Erythroblast (primary cell): Measurements from ENCODE around the gene SNX17.

ENCODE experiments used
- GATA1 ChIP-seq: IDR thresholded peaks from 2 replicates; pipeline ENCODE4 v1.6.1; 2011; ENCODE audit warnings: low read depth, mild to moderate bottlenecking, control low read depth, low read length, moderate library complexity
- POLR2A ChIP-seq: IDR thresholded peaks from 2 replicates; pipeline ENCODE4 v1.6.1; 2011; ENCODE audit warnings: mild to moderate bottlenecking, low read length

GRCh38 chr2:27420996-27421395 is 50.6 kb downstream of the SNX17 start:
- TF ChIP-seq POLR2A (no peak), GATA1 (no peak)
